Posterior cingulate gyrus (tissue), 11 donors: Measurements from ENCODE around the gene LONP1.
"Not testable (repeated sequence)": the region's sequence is repeated elsewhere in the genome, so short reads cannot be mapped to it uniquely, and the experiment has no call there.

ENCODE experiments used
- DNase-seq, 10 donors: peaks; one replicate each; pipeline versions ENCODE4 v3.0.0 to v3.0.0-alpha.2; 2020 to 2021; ENCODE audit warnings: mixed read lengths in 3 of 10
- intact Hi-C: fragments of 100-400 bp; cut with DNase I; formaldehyde crosslinking; loops from one replicate; pipeline ENCODE4 v1.15.1; 2023

The LONP1 gene

GRCh38 chr19:5713228-5713627 is 6.7 kb downstream of the LONP1 start:
- DNase-seq, result no peak

GRCh38 chr19:5711713-5712161 is 8.2 kb downstream of the LONP1 start:
- intact Hi-C loops, result no loop called here
- DNase-seq, result no peak

More at GRCh38 chr19:5713228-5713627, 6.7 kb downstream of the LONP1 start:
- intact Hi-C loops, result no loop called here

GRCh38 chr19:5711025-5711424 is 8.9 kb downstream of the LONP1 start:
- DNase-seq, result no peak
- intact Hi-C loops, result no loop called here

- intact Hi-C loops, result no loop called here
- peak in 1 of 10 donors; percentile 59 for DNase-seq
Observed at GRCh38 chr19:5707576-5708575, 12.1 kb downstream of the LONP1 start.

GRCh38 chr19:5706876-5707573 is 12.9 kb downstream of the LONP1 start:
- peak in 1 of 10 donors; percentile 59 for DNase-seq
- intact Hi-C loops, result no loop called here

GRCh38 chr19:5705552-5705951 is 14.4 kb downstream of the LONP1 start:
- DNase-seq, result peak in 1 of 10 donors; percentile 64
- intact Hi-C loops, result no loop called here

GRCh38 chr19:5703819-5704818 is 15.8 kb downstream of the LONP1 start:
- DNase-seq, result no peak
- intact Hi-C loops, result no loop called here

- intact Hi-C loops, DNase-seq: not testable (repeated sequence)
Observed at GRCh38 chr19:5702053-5702410, 17.9 kb downstream of the LONP1 start.

- DNase-seq, result peak in 1 of 10 donors; percentile 59
- intact Hi-C loops, result no loop called here
Observed at GRCh38 chr19:5700455-5701092, 19.4 kb downstream of the LONP1 start.

- DNase-seq, result peak in 3 of 10 donors; percentile 62 to 78 (median 72)
- intact Hi-C loops, result no loop called here
Observed at GRCh38 chr19:5698635-5699422, 21.1 kb downstream of the LONP1 start.

- intact Hi-C loops, result no loop called here
- DNase-seq, result peak in 3 of 10 donors; percentile 55 to 79 (median 78)
Observed at GRCh38 chr19:5697890-5698634, 21.9 kb downstream of the LONP1 start.

- peak in 3 of 10 donors; percentile 57 to 83 (median 80) for DNase-seq
- intact Hi-C loops, result no loop called here
Observed at GRCh38 chr19:5697022-5697889, 22.7 kb downstream of the LONP1 start.

- peak in 3 of 10 donors; percentile 59 to 84 (median 81) for DNase-seq
Observed at GRCh38 chr19:5696196-5697021, 23.5 kb downstream of the LONP1 start.

GRCh38 chr19:5695649-5696195 is 24.2 kb downstream of the LONP1 start:
- intact Hi-C loops, result no loop called here
- DNase-seq, result peak in 3 of 10 donors; percentile 73 to 86 (median 79)

More at GRCh38 chr19:5696196-5697021, 23.5 kb downstream of the LONP1 start:
- intact Hi-C loops, result no loop called here

GRCh38 chr19:5694956-5695648 is 24.8 kb downstream of the LONP1 start:
- no peak for DNase-seq
- intact Hi-C loops, result no loop called here
